Measurements from ENCODE around the gene FLT4.

DNA sequence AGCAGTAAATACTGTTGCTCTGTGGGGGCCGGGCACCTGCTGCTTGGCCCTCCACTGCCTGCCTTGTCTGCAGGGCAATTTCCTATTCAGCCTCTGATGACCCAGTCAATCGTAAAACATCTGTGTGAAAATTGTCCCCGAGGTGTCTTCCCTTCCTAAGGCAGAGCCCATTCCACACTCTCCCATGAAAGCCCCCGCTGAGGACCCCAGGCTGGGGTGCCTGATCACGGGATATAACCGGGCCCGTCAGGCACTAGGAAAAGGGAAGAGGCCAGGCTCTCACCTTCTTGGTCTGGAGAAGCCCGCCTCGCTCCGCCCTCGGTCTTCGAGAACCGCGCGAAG, 30.9 kb downstream of the FLT4 start:
- TF ChIP-seq, protein P1, sequence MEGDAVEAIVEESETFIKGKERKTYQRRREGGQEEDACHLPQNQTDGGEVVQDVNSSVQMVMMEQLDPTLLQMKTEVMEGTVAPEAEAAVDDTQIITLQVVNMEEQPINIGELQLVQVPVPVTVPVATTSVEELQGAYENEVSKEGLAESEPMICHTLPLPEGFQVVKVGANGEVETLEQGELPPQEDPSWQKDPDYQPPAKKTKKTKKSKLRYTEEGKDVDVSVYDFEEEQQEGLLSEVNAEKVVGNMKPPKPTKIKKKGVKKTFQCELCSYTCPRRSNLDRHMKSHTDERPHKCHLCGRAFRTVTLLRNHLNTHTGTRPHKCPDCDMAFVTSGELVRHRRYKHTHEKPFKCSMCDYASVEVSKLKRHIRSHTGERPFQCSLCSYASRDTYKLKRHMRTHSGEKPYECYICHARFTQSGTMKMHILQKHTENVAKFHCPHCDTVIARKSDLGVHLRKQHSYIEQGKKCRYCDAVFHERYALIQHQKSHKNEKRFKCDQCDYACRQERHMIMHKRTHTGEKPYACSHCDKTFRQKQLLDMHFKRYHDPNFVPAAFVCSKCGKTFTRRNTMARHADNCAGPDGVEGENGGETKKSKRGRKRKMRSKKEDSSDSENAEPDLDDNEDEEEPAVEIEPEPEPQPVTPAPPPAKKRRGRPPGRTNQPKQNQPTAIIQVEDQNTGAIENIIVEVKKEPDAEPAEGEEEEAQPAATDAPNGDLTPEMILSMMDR (IDR thresholded peaks at IDR 0.05; ENCODE audit: insufficient read depth, low read length, poor library complexity, severe bottlenecking) = no peak
- no peak for TF ChIP-seq EZH2phosphoT487 (conservative IDR thresholded peaks at IDR 0.05; ENCODE audit: low read length)
